ENCODE results near the gene ERBB4. TPM values are rescaled to one million over a fixed set of nuclear protein-coding genes. Genes with fewer than 3 reads are reported as not detected.
A peak's percentile ranks its signal among the peaks of the same experiment; 100 is the strongest.

The ERBB4 gene
- total RNA-seq, 1 donor from 2014 or later, result 1.2 TPM

DNA sequence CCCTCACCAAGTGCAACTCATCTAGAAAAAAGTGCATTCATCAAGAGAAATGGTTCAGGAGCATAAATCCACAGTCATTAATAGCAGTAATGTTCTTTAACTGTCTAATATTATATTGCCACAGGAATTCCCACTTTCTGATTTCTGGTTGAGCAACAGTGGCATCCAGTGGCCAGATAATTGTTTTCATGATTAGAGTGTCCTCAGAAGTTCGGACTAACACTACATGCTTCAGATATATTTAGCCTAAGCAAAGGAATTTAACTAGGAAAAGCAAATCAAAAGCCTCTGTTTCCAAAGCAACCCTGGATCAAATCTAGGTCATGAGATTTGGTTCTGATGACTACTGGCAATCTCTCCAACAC is 9.8 kb upstream of the ERBB4 start:
- no peak overlapping the region for H3K27ac Mint-ChIP-seq (ENCODE audit: unreplicated experiment)
- Histone ChIP-seq H3K9ac (ENCODE audit: low read length) (no peak overlapping the region), H3K4me3 (ENCODE audit: insufficient read depth, low read depth, low read length) (no peak overlapping the region), H3K27ac (ENCODE audit: low read depth, low read length) (no peak overlapping the region), H3K9me3 (ENCODE audit: insufficient read depth, low read depth, low read length) (no peaks in the 10 kb centered on the region), H2AFZ (ENCODE audit: low read depth, low read length) (no peak overlapping the region), H3K79me2 (ENCODE audit: insufficient read depth, low read length) (no peaks in the 10 kb centered on the region), H3K36me3 (ENCODE audit: insufficient read depth, low read length) (no peaks in the 10 kb centered on the region), H4K20me1 (ENCODE audit: insufficient read depth, low read length) (no peaks in the 10 kb centered on the region), H3K27me3 (ENCODE audit: insufficient read depth, low read length) (no peaks in the 10 kb centered on the region), H3K4me2 (ENCODE audit: low read length) (no peak overlapping the region), H3K4me1 (ENCODE audit: insufficient read depth, low read length) (no peaks in the 10 kb centered on the region)
- H3K36me3 Mint-ChIP-seq (ENCODE audit: low read depth, unreplicated experiment), result no peaks in the 10 kb centered on the region
- H3K27me3 Mint-ChIP-seq (ENCODE audit: low read depth, unreplicated experiment), result no peaks in the 10 kb centered on the region
- no peaks in the 10 kb centered on the region for H3K4me1 Mint-ChIP-seq (ENCODE audit: low read depth, unreplicated experiment)
- no peak overlapping the region for H3K4me3 Mint-ChIP-seq (ENCODE audit: unreplicated experiment)
- TF ChIP-seq, protein P1, sequence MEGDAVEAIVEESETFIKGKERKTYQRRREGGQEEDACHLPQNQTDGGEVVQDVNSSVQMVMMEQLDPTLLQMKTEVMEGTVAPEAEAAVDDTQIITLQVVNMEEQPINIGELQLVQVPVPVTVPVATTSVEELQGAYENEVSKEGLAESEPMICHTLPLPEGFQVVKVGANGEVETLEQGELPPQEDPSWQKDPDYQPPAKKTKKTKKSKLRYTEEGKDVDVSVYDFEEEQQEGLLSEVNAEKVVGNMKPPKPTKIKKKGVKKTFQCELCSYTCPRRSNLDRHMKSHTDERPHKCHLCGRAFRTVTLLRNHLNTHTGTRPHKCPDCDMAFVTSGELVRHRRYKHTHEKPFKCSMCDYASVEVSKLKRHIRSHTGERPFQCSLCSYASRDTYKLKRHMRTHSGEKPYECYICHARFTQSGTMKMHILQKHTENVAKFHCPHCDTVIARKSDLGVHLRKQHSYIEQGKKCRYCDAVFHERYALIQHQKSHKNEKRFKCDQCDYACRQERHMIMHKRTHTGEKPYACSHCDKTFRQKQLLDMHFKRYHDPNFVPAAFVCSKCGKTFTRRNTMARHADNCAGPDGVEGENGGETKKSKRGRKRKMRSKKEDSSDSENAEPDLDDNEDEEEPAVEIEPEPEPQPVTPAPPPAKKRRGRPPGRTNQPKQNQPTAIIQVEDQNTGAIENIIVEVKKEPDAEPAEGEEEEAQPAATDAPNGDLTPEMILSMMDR (IDR thresholded peaks at IDR 0.05; ENCODE audit: insufficient read depth, low read depth, low read length), result peak; percentile 55
- TF ChIP-seq EZH2 (IDR thresholded peaks at IDR 0.05; ENCODE audit: insufficient read depth, low read length), result no peak
- no peaks in the 10 kb centered on the region for H3K9me3 Mint-ChIP-seq (ENCODE audit: unreplicated experiment)
- peak; percentile 76 for FAIRE-seq
- DNase-seq (ENCODE audit: low read depth), result peak; percentile 29

DNA sequence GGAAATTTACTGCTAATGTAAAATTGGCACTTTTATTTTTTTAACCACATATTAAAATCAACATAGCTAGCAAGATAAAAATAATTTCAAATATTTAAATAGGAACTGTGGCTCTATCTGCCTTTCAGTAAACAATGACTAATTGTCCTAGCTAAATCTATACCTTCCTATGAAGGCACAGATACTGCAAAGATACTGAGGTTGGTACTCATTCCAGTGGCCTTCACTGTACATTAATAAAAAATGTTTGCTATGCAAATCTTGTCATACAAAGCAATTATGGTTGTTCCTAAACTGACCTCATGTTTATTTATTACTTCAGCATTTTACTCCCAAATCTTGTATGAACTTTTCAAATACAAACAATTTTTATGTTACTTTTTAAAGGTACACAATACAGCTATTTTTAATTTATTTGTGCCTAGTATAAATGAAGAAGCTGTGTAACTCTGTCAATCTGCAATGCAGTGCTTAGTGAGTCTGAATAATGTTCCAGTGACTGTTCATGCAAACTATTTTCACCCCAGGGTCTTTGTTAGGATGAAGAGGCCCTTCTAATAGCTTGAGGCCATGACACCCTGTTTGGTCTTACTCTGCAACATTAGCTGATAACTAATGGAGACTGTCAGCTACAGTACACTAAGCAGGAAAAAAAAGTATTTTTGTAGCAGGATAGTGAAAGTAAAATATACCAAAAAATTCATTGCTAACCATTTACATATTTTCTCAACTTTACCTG is 9.3 kb upstream of the ERBB4 start:
- Mint-ChIP-seq H3K27ac (ENCODE audit: unreplicated experiment) (no peak overlapping the region), H3K4me3 (ENCODE audit: unreplicated experiment) (no peak overlapping the region), H3K9me3 (ENCODE audit: unreplicated experiment) (no peaks in the 10 kb centered on the region), H3K4me1 (ENCODE audit: low read depth, unreplicated experiment) (no peaks in the 10 kb centered on the region), H3K27me3 (ENCODE audit: low read depth, unreplicated experiment) (no peaks in the 10 kb centered on the region), H3K36me3 (ENCODE audit: low read depth, unreplicated experiment) (no peaks in the 10 kb centered on the region)
- DNase-seq (ENCODE audit: low read depth) (no peak), FAIRE-seq (no peak)
- no peaks in the 10 kb centered on the region for H3K79me2 ChIP-seq (ENCODE audit: insufficient read depth, low read length)
- no peak overlapping the region for H3K4me3 ChIP-seq (ENCODE audit: insufficient read depth, low read depth, low read length)
- no peak overlapping the region for H3K27ac ChIP-seq (ENCODE audit: low read depth, low read length)
- no peaks in the 10 kb centered on the region for H3K36me3 ChIP-seq (ENCODE audit: insufficient read depth, low read length)
- H3K4me2 ChIP-seq (ENCODE audit: low read length), result no peak overlapping the region
- no peaks in the 10 kb centered on the region for H3K27me3 ChIP-seq (ENCODE audit: insufficient read depth, low read length)
- H2AFZ ChIP-seq (ENCODE audit: low read depth, low read length), result no peak overlapping the region
- no peak overlapping the region for H3K9ac ChIP-seq (ENCODE audit: low read length)
- no peak for TF ChIP-seq EZH2 (IDR thresholded peaks at IDR 0.05; ENCODE audit: insufficient read depth, low read length)
- TF ChIP-seq, protein P1 (IDR thresholded peaks at IDR 0.05; ENCODE audit: insufficient read depth, low read depth, low read length), result no peak
- H4K20me1 ChIP-seq (ENCODE audit: insufficient read depth, low read length), result no peaks in the 10 kb centered on the region
- no peaks in the 10 kb centered on the region for H3K9me3 ChIP-seq (ENCODE audit: insufficient read depth, low read depth, low read length)
- no peaks in the 10 kb centered on the region for H3K4me1 ChIP-seq (ENCODE audit: insufficient read depth, low read length)

DNA sequence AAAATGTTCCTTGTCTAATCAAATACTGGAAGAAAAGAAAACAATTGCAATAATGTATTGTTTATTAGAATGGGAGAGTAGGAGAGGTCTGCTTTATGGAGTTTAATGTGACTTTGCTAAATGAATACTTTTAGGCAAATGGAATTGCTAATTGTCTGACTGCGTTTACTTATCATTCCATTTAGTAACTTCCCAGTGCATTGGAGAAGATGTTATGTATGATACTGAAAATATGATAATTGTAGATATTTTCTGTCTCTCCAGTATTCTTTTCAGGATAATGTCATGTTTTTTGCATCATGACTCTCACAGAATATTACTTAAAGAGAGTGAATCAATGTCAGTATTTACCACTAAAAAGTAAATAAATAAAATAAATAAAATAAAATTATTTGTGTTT is 8.1 kb upstream of the ERBB4 start:
- Histone ChIP-seq H2AFZ (ENCODE audit: low read depth, low read length) (no peak overlapping the region), H3K9ac (ENCODE audit: low read length) (no peak overlapping the region), H3K4me2 (ENCODE audit: low read length) (no peak overlapping the region), H3K4me3 (ENCODE audit: insufficient read depth, low read depth, low read length) (no peak overlapping the region), H4K20me1 (ENCODE audit: insufficient read depth, low read length) (no peaks in the 10 kb centered on the region), H3K27me3 (ENCODE audit: insufficient read depth, low read length) (no peaks in the 10 kb centered on the region), H3K27ac (ENCODE audit: low read depth, low read length) (no peak overlapping the region), H3K79me2 (ENCODE audit: insufficient read depth, low read length) (no peaks in the 10 kb centered on the region), H3K4me1 (ENCODE audit: insufficient read depth, low read length) (no peaks in the 10 kb centered on the region), H3K9me3 (ENCODE audit: insufficient read depth, low read depth, low read length) (no peaks in the 10 kb centered on the region), H3K36me3 (ENCODE audit: insufficient read depth, low read length) (no peaks in the 10 kb centered on the region)
- Mint-ChIP-seq H3K27me3 (ENCODE audit: low read depth, unreplicated experiment) (no peaks in the 10 kb centered on the region), H3K4me3 (ENCODE audit: unreplicated experiment) (no peak overlapping the region), H3K9me3 (ENCODE audit: unreplicated experiment) (no peaks in the 10 kb centered on the region), H3K27ac (ENCODE audit: unreplicated experiment) (no peak overlapping the region), H3K36me3 (ENCODE audit: low read depth, unreplicated experiment) (no peaks in the 10 kb centered on the region), H3K4me1 (ENCODE audit: low read depth, unreplicated experiment) (no peaks in the 10 kb centered on the region)
- no peak for TF ChIP-seq EZH2 (IDR thresholded peaks at IDR 0.05; ENCODE audit: insufficient read depth, low read length)
- TF ChIP-seq, protein P1 (IDR thresholded peaks at IDR 0.05; ENCODE audit: insufficient read depth, low read depth, low read length), result no peak
- DNase-seq (ENCODE audit: low read depth), result no peak
- no peak for FAIRE-seq

Data from astrocyte (in vitro differentiated cells and primary cell).